RWPE1 (cell line): ENCODE data around the gene HOXB4.

Experiments
- CTCF ChIA-PET: fragments of 350-600 bp; sonication (Branson Sonifier 250); formaldehyde crosslinking; extraction: SDS; loops from one replicate; lab custom pipeline; 2021; lab: Yijun Ruan, JAX
- POLR2A ChIA-PET: fragments of 400-600 bp; formaldehyde crosslinking; extraction: SDS; loops from one replicate; lab custom pipeline; 2020; ENCODE audit warnings: antibody characterized with exemption; ENCODE audit not compliant: low non-redundant PET; lab: Yijun Ruan, JAX
- DNase-seq: peaks from one replicate; pipeline ENCODE4 v3.0.0; 2012; ENCODE audit warnings: low spot score
- H3K27ac ChIP-seq: fragments of 450-650 bp; 2 replicates; pipeline ENCODE4 v1.5.1; 2017
- TF ChIP-seq, protein P1 (sequence below): fragments of 450-650 bp; conservative IDR thresholded peaks from 2 replicates; pipeline ENCODE4 v1.5.1; 2017; ENCODE audit warnings: low read depth, mild to moderate bottlenecking

Gene HOXB4

GRCh38 chr17:48532261-48532660 is 45.9 kb downstream of the HOXB4 start:
- no peak for DNase-seq
- ChIA-PET POLR2A (no interaction called here), CTCF (interaction anchor here (0.6 kb wide), 1 partner anchor 226 kb away, joined by 3 read pairs; no protein-coding TSS in a partner anchor)
- H3K27ac ChIP-seq: no peak overlapping the region
- TF ChIP-seq, protein P1, sequence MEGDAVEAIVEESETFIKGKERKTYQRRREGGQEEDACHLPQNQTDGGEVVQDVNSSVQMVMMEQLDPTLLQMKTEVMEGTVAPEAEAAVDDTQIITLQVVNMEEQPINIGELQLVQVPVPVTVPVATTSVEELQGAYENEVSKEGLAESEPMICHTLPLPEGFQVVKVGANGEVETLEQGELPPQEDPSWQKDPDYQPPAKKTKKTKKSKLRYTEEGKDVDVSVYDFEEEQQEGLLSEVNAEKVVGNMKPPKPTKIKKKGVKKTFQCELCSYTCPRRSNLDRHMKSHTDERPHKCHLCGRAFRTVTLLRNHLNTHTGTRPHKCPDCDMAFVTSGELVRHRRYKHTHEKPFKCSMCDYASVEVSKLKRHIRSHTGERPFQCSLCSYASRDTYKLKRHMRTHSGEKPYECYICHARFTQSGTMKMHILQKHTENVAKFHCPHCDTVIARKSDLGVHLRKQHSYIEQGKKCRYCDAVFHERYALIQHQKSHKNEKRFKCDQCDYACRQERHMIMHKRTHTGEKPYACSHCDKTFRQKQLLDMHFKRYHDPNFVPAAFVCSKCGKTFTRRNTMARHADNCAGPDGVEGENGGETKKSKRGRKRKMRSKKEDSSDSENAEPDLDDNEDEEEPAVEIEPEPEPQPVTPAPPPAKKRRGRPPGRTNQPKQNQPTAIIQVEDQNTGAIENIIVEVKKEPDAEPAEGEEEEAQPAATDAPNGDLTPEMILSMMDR: no peak

- TF ChIP-seq, protein P1: no peak
- DNase-seq: no peak
- ChIA-PET POLR2A (no interaction called here), CTCF (no interaction called here)
- H3K27ac ChIP-seq: no peak within 1 kb of the TSS
Observed at GRCh38 chr17:48530887-48531272, 47.3 kb downstream of the HOXB4 start, which contains the start of gene HOXB1. Gene HOXB1, minus strand, starts transcription at chr17:48531011. Its CDS starts 107 bp downstream, at chr17:48530904.

- POLR2A ChIA-PET: no interaction called here
- CTCF ChIA-PET: interaction anchor here (0.6 kb wide), 1 partner anchor 25 kb away, joined by 3 read pairs; no protein-coding TSS in a partner anchor
Observed at GRCh38 chr17:48530208-48530886, 47.8 kb downstream of the HOXB4 start.

GRCh38 chr17:48529683-48530009 is 48.5 kb downstream of the HOXB4 start:
- CTCF ChIA-PET: no interaction called here
- no peak overlapping the region for H3K27ac ChIP-seq
- POLR2A ChIA-PET: no interaction called here
- TF ChIP-seq, protein P1: no peak
- DNase-seq: no peak

More at GRCh38 chr17:48530208-48530886, 47.8 kb downstream of the HOXB4 start:
- no peak overlapping the region for H3K27ac ChIP-seq
- TF ChIP-seq, protein P1: no peak
- no peak for DNase-seq

- no peak overlapping the region for H3K27ac ChIP-seq
- ChIA-PET POLR2A (no interaction called here), CTCF (no interaction called here)
- no peak for DNase-seq
- TF ChIP-seq, protein P1: no peak
Observed at GRCh38 chr17:48528936-48529682, 49.0 kb downstream of the HOXB4 start.

DNA sequence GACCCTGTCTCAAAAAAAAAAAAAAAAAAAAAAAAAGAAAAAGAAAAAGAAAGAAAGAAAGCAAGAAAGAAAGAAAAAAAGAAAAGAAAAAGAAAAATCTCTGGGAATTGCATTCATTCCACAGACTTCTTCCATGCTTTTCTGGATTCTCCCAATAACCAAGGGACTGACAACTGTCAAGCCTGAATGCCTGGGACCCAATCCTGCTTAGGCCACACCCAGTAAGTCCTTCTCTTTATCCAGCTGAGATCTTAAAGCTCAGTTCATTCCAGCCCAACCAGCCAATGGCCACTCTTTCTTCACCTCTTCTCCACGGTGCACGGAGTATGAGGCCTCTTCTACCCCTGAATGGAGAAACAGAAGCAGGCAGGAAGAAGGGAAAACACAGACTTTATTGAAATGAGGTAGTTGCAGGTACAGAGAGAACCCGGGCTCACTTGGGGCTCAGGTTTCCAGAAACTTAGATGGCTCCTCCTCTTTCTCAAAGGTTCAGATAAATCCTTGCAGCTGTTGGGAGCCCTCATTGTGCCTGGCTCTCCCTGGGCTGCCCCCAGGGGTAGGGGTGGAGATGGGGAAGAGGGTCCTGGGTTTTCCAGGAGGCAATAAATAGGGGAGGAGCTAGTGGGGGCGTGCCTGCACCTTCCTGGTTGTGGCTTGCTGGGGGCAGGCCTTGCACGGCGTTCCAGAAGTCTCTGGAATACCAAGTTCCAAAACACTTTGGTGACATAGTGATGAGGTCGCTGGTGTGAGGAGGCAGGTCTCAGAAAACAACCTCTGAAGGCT is 49.8 kb downstream of the HOXB4 start:
- CTCF ChIA-PET: interaction anchor here (0.6 kb wide), 1 partner anchor 146 kb away, joined by 5 read pairs; no protein-coding TSS in a partner anchor
- POLR2A ChIA-PET: no interaction called here

More for the DNA sequence above, 49.8 kb downstream of the HOXB4 start:
- TF ChIP-seq, protein P1: no peak
- no peak for DNase-seq
- H3K27ac ChIP-seq: no peak overlapping the region
